Coronary artery (tissue), 2 donors: Measurements from ENCODE around the gene MDGA2.

Experiments
- DNase-seq: peaks from one replicate; pipeline ENCODE4 v3.0.0-alpha.2; 2017; ENCODE audit warnings: low spot score
- H3K27ac ChIP-seq, 2 donors: fragments of 200-600 bp; sonication (generic); one replicate each; pipeline ENCODE4 v1.5.1; 2016 to 2019
- H3K4me3 ChIP-seq: fragments of 200-600 bp; sonication (generic); 2 replicates; pipeline ENCODE4 v1.5.1; 2016; ENCODE audit warnings: mild to moderate bottlenecking, moderate library complexity
- CTCF ChIP-seq: fragments of 200-600 bp; sonication (generic); IDR thresholded peaks from one replicate; pipeline ENCODE4 v1.5.1; 2019; ENCODE audit warnings: antibody characterized with exemption

Gene MDGA2

DNA sequence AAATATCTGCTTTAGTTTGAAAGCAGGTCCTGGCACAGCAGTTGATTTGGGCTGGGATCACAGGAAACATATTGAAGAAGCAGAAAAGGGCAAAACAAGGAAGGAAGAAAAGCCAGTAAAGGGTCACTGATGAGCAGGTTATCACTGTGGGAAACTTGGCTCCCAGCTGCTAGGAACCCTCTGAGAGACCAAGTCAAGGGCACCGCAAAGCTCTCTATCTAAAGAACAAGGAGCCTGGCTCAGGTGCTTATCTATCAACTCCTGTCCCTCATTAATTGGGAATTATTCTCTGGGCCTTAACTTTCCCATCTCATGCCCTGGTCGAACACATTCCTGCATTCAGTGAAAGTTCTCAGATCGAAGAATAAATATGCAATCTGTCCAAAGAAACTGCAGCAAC lies 572.9 kb downstream of the MDGA2 start:
- H3K27ac ChIP-seq, result no peak overlapping the region
- no peak for DNase-seq
- no peak for TF ChIP-seq CTCF
- no peak overlapping the region for H3K4me3 ChIP-seq

GRCh38 chr14:47085678-47086077 lies 589.7 kb downstream of the MDGA2 start:
- DNase-seq, result no peak
- Histone ChIP-seq H3K4me3 (no peak overlapping the region), H3K27ac (no peak overlapping the region)
- TF ChIP-seq CTCF, result no peak

DNA sequence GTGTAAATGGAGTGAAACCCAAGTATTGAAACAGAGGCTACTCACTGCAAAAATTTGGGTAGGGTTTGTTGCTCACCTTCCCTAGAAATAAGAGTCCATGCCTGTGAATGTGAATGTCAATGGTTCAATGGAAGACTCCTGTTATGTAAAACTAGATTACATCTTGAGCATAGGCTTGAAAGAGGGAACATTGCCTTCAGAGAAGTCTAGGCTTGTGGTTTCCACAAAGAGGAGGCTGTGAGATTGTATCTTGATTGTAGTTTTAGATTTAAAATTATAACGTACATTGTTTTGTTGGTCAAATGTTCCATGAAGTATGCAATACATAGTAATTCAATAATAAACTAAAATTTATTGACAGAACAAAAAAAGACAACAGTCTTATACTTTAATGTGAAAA lies 610.1 kb downstream of the MDGA2 start:
- Histone ChIP-seq H3K27ac (no peak overlapping the region), H3K4me3 (no peak overlapping the region)
- no peak for TF ChIP-seq CTCF
- no peak for DNase-seq

DNA sequence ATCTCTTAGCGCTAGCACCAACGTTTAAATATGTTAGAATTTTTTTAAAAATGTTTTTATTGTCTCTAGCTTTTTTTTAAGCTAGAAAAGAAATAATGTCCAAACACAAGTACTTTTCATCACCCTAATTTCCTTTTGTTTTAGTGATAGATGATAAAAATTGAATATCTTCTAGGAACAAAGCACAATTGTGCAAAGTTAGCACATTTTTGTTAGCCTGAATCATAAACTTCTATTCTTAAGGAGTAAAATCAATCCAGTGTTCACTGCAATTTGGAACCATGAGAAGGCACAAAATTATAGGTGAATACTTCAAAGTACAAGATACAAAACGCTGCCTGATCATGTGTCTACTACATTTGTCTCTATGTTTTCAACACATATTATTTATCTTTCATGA lies 615.4 kb downstream of the MDGA2 start:
- Histone ChIP-seq H3K27ac (no peak overlapping the region), H3K4me3 (no peak overlapping the region)
- DNase-seq, result no peak
- TF ChIP-seq CTCF, result no peak

DNA sequence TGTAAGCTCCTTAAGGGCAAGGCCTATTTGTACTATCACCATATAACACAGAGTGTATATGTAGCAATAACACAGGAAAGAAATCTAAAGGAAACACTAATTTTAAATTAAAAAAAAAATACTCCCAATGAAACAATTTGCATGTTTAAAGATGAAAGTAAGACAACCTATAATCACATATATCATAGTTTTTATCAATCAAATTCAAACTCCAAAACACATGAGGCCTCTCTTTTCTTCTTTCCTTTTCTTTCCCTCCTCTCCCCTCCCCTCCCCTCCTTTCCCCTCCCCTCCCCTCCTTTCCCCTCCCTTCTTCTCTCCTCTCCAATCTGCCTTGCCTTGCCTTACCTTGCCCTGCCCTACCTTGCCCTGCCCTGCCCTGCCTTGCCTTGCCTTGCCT lies 618.0 kb downstream of the MDGA2 start:
- no peak overlapping the region for H3K4me3 ChIP-seq
- no peak for DNase-seq
- no peak overlapping the region for H3K27ac ChIP-seq
- TF ChIP-seq CTCF, result no peak

DNA sequence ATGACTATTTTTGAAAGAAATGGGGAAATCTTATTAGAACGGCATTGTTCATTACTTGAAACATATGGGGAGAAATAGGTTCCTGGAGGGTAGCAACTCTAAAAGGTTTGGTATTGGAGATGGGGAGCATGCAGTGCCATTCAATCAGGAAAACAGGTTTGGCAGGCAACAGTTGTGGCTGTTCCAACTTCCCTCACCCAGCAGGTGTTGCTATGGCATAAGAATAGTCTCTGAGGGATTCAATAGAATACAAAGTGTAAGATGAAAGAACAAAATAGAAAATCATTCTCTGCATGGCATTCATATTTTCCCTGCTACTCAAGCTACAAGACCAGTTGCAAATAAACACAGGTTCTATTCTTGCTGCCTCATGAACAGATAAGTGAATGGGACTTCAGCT lies 630.6 kb downstream of the MDGA2 start:
- H3K27ac ChIP-seq, result no peak overlapping the region
- no peak for DNase-seq
- no peak for TF ChIP-seq CTCF
- no peak overlapping the region for H3K4me3 ChIP-seq

GRCh38 chr14:47040550-47040949 lies 634.9 kb downstream of the MDGA2 start:
- no peak for TF ChIP-seq CTCF
- H3K27ac ChIP-seq, result no peak overlapping the region
- H3K4me3 ChIP-seq, result no peak overlapping the region
- DNase-seq, result no peak
